GM19035 (cell line): ENCODE results near the gene PPM1N.

Source experiments
- ATAC-seq: cut with Tn5 transposase; IDR thresholded peaks from one replicate; pipeline ENCODE4 v1.9.1; 2021; ENCODE audit not compliant: unreplicated experiment

PPM1N gene

GRCh38 chr19:45488708-45489107 is 9.5 kb upstream of the PPM1N start:
- no peak for ATAC-seq

GRCh38 chr19:45489216-45489855 is 8.9 kb upstream of the PPM1N start:
- ATAC-seq: no peak

GRCh38 chr19:45492137-45492626 is 6.1 kb upstream of the PPM1N start:
- no peak for ATAC-seq

- ATAC-seq: no peak
Measured at GRCh38 chr19:45492627-45493470, 5.4 kb upstream of the PPM1N start.

- no peak for ATAC-seq
Measured at GRCh38 chr19:45494261-45494916, 3.9 kb upstream of the PPM1N start.

GRCh38 chr19:45495178-45495577 is 3.1 kb upstream of the PPM1N start:
- ATAC-seq: no peak

- no peak for ATAC-seq
Measured at GRCh38 chr19:45496349-45496953, 1.8 kb upstream of the PPM1N start.

- no peak for ATAC-seq
Measured at GRCh38 chr19:45497791-45498190, 452 bp upstream of the PPM1N start.

GRCh38 chr19:45499196-45500180 is 1.2 kb downstream of the PPM1N start:
- no peak for ATAC-seq

GRCh38 chr19:45500918-45501729 is 2.9 kb downstream of the PPM1N start:
- no peak for ATAC-seq

- ATAC-seq: no peak
Measured at GRCh38 chr19:45501730-45502014, 3.4 kb downstream of the PPM1N start.

GRCh38 chr19:45502111-45502510 is 3.9 kb downstream of the PPM1N start:
- no peak for ATAC-seq

GRCh38 chr19:45503909-45504308 is 5.7 kb downstream of the PPM1N start:
- ATAC-seq: no peak

GRCh38 chr19:45505151-45505995 is 7.1 kb downstream of the PPM1N start:
- no peak for ATAC-seq

GRCh38 chr19:45505996-45506245 is 7.7 kb downstream of the PPM1N start:
- no peak for ATAC-seq

- peak; percentile 61 for ATAC-seq
Measured at GRCh38 chr19:45506246-45506988, 8.2 kb downstream of the PPM1N start.

- peak; percentile 50 for ATAC-seq
Measured at GRCh38 chr19:45506989-45507871, 9.0 kb downstream of the PPM1N start, which contains the start of gene VASP. Gene VASP, plus strand, starts transcription at chr19:45507479. Its CDS starts 293 bp downstream, at chr19:45507772.
